Measurements from ENCODE around the gene FOXO3. TPM values are rescaled to one million over a fixed set of nuclear protein-coding genes. Genes with fewer than 3 reads are reported as not detected.
"Not testable (repeated sequence)": the region's sequence is repeated elsewhere in the genome, so short reads cannot be mapped to it uniquely, and the experiment has no call there.

Gene FOXO3
- total RNA-seq, 1 experiment from 2014 or later, result 13.3 TPM

DNA sequence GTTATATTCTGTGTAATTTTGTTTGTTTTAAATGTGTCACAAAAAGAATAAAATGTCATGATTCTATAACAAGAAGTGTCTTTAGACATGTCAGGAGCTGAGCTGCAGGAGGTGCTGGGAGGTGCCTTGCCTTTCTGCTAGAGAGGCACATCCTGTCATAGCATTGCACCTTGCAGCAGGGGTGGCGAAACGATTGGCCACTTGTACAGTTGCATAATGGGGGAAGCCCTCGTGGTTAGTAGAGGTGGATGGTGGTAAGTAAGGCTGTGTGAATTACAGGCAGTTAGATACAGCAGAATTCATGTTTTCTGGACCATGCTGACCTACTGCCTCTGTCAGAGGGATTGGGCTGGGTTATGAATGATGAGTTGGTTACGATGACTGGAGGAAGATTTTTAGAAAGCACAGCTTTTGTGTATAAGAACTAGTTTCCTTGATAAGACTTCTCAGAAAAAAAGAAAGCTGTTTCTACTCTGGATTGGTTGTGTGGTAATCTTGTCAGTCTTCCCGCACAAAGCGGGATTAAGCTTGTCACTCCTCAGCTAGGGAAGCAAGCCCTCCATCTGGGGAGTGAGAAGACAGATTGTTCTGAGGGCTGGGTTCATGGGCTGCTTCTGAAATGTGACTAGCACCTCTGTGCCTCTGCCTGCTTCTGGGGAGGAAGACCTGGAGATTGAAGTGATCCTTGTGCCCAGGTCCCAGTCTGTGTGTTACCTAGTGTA lies 74.9 kb downstream of the FOXO3 start:
- in situ Hi-C loops (cut with HindIII; ENCODE audit: low pct_unique_long_range_greater_than_20kb, low sequenced_read_pairs), result no loop called here
- no peak for DNase-seq (ENCODE audit: low read depth, low spot score)

DNA sequence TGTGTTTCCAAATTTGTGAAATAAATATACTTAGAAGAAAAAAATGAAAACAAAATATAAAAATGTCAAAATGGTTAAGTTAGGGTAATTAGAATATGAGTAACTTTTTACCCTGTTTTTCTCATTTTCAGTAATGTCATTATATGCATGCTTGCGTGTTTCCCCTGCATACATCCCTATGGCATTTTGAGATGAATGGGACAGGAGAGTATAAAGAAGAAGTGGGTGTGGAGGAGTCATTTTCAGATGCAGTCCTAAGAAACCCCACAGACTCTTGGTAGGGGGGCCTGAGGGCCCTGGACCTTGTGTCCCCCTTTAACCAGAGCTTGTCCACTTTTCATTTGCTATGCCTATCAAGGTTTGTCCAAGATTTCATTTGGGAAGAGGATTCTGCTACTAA lies 77.2 kb downstream of the FOXO3 start:
- no peak for DNase-seq (ENCODE audit: low read depth, low spot score)
- in situ Hi-C loops (cut with HindIII; ENCODE audit: low pct_unique_long_range_greater_than_20kb, low sequenced_read_pairs), result no loop called here

- no peak for DNase-seq (ENCODE audit: low read depth, low spot score)
- in situ Hi-C loops (cut with HindIII; ENCODE audit: low pct_unique_long_range_greater_than_20kb, low sequenced_read_pairs), result no loop called here
Observed at GRCh38 chr6:108638993-108639392, 78.3 kb downstream of the FOXO3 start.

GRCh38 chr6:108640104-108640503 lies 79.4 kb downstream of the FOXO3 start:
- in situ Hi-C loops (cut with HindIII; ENCODE audit: low pct_unique_long_range_greater_than_20kb, low sequenced_read_pairs), result no loop called here
- DNase-seq (ENCODE audit: low read depth, low spot score), result no peak

- no peak for DNase-seq (ENCODE audit: low read depth, low spot score)
- in situ Hi-C loops (cut with HindIII; ENCODE audit: low pct_unique_long_range_greater_than_20kb, low sequenced_read_pairs), result no loop called here
Observed at GRCh38 chr6:108643184-108643583, 82.5 kb downstream of the FOXO3 start.

DNA sequence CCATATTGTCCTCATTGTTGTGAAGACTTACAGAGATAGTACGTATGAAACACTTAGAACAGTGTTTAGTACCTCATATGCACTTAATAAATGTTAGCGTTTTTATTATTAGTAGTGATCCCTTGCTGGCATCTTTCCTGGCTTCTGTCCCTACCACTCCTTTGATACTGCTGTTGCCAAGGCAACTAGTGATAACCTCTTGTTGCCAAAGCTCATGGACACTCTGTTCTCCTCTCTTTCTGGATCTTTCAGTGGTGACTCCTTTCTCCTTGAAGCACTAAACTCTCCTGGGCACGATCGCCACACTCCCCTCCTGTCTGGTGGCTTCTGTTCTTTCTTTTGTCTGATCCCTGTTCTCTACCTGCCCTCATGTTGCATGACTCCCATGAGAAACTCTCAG lies 83.5 kb downstream of the FOXO3 start:
- DNase-seq (ENCODE audit: low read depth, low spot score), result no peak
- in situ Hi-C loops (cut with HindIII; ENCODE audit: low pct_unique_long_range_greater_than_20kb, low sequenced_read_pairs), result no loop called here

- DNase-seq (ENCODE audit: low read depth, low spot score), result no peak
- in situ Hi-C loops (cut with HindIII; ENCODE audit: low pct_unique_long_range_greater_than_20kb, low sequenced_read_pairs), result no loop called here
Observed at GRCh38 chr6:108648191-108648590, 87.5 kb downstream of the FOXO3 start.

GRCh38 chr6:108650325-108650724 lies 89.6 kb downstream of the FOXO3 start:
- no peak for DNase-seq (ENCODE audit: low read depth, low spot score)
- in situ Hi-C loops (cut with HindIII; ENCODE audit: low pct_unique_long_range_greater_than_20kb, low sequenced_read_pairs), result no loop called here

DNA sequence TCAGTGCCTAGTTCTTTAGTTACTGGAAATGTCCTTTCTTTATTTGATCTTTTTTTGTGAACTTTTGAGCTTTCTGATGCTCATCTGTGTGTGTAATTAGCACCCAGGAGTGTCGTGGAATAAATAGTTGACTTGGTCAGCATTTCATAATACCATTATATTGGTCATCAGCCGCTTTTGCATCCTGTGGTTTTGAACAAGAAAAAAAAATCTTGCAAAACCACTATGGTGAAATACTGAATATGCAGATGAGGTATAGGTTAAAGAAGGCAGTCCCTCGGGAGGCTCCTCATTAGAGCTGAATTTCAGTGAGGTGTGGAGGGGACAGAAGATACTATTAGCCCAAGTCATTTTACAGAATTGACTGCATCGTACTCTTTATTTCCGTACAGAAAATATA lies 90.1 kb downstream of the FOXO3 start:
- in situ Hi-C loops (cut with HindIII; ENCODE audit: low pct_unique_long_range_greater_than_20kb, low sequenced_read_pairs), result no loop called here
- no peak for DNase-seq (ENCODE audit: low read depth, low spot score)

GRCh38 chr6:108651340-108652227 lies 90.9 kb downstream of the FOXO3 start:
- no peak for DNase-seq (ENCODE audit: low read depth, low spot score)
- in situ Hi-C loops (cut with HindIII; ENCODE audit: low pct_unique_long_range_greater_than_20kb, low sequenced_read_pairs), result no loop called here

GRCh38 chr6:108652375-108652774 lies 91.7 kb downstream of the FOXO3 start:
- in situ Hi-C loops (cut with HindIII; ENCODE audit: low pct_unique_long_range_greater_than_20kb, low sequenced_read_pairs), result no loop called here
- DNase-seq (ENCODE audit: low read depth, low spot score), result no peak

DNA sequence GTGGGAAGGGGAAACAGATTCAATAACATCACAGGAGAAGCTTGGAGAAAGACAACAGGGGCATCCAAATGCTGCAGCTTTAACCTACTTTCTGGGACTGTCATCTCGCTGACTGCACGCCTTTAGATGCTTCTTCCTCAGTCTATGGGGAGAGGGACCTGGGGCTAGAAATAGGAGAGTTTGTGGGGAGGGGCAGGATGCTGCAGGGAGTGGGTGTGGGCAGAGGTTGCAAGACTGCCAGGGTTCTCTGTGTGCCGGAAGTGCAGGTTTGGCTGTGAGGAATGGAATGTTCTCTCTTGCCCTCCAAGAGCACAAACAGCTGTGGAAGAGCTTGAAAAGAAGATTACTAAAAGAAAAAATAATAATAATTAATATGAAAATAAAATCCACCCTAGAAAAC lies 93.2 kb downstream of the FOXO3 start:
- in situ Hi-C loops (cut with HindIII; ENCODE audit: low pct_unique_long_range_greater_than_20kb, low sequenced_read_pairs), result no loop called here
- no peak for DNase-seq (ENCODE audit: low read depth, low spot score)

GRCh38 chr6:108654465-108655106 lies 93.9 kb downstream of the FOXO3 start:
- DNase-seq (ENCODE audit: low read depth, low spot score), result no peak
- in situ Hi-C loops (cut with HindIII; ENCODE audit: low pct_unique_long_range_greater_than_20kb, low sequenced_read_pairs), result no loop called here

GRCh38 chr6:108655806-108656651 lies 95.3 kb downstream of the FOXO3 start:
- peak; percentile 79 for DNase-seq (ENCODE audit: low read depth, low spot score)
- in situ Hi-C loops (cut with HindIII; ENCODE audit: low pct_unique_long_range_greater_than_20kb, low sequenced_read_pairs), result no loop called here

- in situ Hi-C loops (cut with HindIII; ENCODE audit: low pct_unique_long_range_greater_than_20kb, low sequenced_read_pairs), result no loop called here
- DNase-seq (ENCODE audit: low read depth, low spot score), result no peak
Observed at GRCh38 chr6:108656836-108657235, 96.1 kb downstream of the FOXO3 start.

- in situ Hi-C loops (cut with HindIII; ENCODE audit: low pct_unique_long_range_greater_than_20kb, low sequenced_read_pairs), result no loop called here
- no peak for DNase-seq (ENCODE audit: low read depth, low spot score)
Observed at GRCh38 chr6:108658174-108658573, 97.5 kb downstream of the FOXO3 start.

DNA sequence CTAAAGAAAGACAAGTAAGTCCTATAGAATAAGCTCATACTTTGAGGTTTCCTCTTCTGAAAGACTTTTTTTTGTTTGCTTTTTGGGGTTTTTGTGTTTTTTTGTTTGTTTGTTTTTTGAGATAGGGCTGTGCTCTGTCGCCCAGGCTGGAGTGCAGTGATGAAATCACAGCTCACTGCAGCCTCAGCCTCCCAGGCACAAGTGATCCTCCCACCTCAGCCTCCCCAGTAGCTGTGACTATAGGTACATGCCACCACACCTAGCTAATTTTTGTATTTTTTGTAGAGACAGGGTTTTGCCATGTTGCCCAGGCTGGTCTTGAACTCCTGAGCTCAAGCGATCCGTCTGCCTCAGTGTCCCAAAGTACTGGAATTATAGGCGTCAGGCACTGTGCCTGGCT lies 98.1 kb downstream of the FOXO3 start:
- DNase-seq (ENCODE audit: low read depth, low spot score); in situ Hi-C loops (cut with HindIII; ENCODE audit: low pct_unique_long_range_greater_than_20kb, low sequenced_read_pairs): not testable (repeated sequence)

DNA sequence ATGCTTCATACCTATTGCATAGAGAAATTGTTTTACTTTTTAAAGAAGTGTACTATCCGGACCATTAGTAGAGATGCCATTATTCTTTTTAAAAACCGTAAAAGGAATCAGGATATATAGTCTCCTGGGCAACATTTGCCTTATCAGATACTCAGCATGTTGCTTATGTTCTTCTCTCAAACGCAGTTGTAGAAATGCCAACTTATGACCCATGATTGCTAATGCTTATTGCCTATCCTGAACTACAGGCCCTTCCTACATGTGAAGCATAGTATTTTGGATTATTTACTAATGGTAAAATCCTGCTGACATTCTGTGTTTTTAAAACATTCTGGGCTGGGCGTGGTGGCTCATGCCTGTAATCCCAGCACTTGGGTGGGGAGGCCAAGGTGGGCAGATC lies 99.5 kb downstream of the FOXO3 start:
- no peak for DNase-seq (ENCODE audit: low read depth, low spot score)
- in situ Hi-C loops (cut with HindIII; ENCODE audit: low pct_unique_long_range_greater_than_20kb, low sequenced_read_pairs), result no loop called here

Measured in SK-MEL-5 (cell line).